GM12878 (cell line): Measurements from ENCODE around the gene FFAR1.

Experiments
- CBX5 ChIP-seq: sonication (generic); IDR thresholded peaks from 2 replicates; pipeline ENCODE4 v1.6.1; 2016; ENCODE audit warnings: low read depth, moderate library complexity, mild to moderate bottlenecking, inconsistent platforms
- CTCF ChIP-seq, 3 experiments: IDR thresholded peaks in 2 of 3; conservative IDR thresholded peaks in 1 of 3; 2 replicates each; pipeline ENCODE4 v1.5.1; 2011; ENCODE audit warnings: low read depth in 3 of 3, low read length in 3 of 3, mild to moderate bottlenecking in 3 of 3, control low read depth in 2 of 3, moderate library complexity in 2 of 3, inconsistent platforms in 1 of 3, mixed read lengths in 1 of 3; ENCODE audit not compliant: control insufficient read depth in 2 of 3, insufficient read depth in 1 of 3; ENCODE audit errors: extremely low read depth in 1 of 3
- E2F4 ChIP-seq: IDR thresholded peaks from 2 replicates; pipeline ENCODE4 v1.6.1; 2012; ENCODE audit warnings: low read depth, low read length, improper control_type of control experiment
- FOXM1 ChIP-seq: IDR thresholded peaks from 2 replicates; pipeline ENCODE4 v1.6.1; 2012; ENCODE audit warnings: low read depth, mild to moderate bottlenecking, inconsistent platforms, low read length, moderate library complexity
- PBX3 ChIP-seq: IDR thresholded peaks from 2 replicates; pipeline ENCODE4 v1.6.1; 2011; ENCODE audit warnings: mild to moderate bottlenecking, low read depth, low read length, moderate library complexity; ENCODE audit not compliant: insufficient replicate concordance
- POLR2A ChIP-seq: IDR thresholded peaks from 2 replicates; pipeline ENCODE4 v1.6.1; 2011; ENCODE audit warnings: low read depth, mild to moderate bottlenecking, low read length
- SP1 ChIP-seq: IDR thresholded peaks from one replicate; pipeline ENCODE4 v1.6.1; 2011; ENCODE audit warnings: low read depth, low read length
- TARDBP ChIP-seq: IDR thresholded peaks from 2 replicates; pipeline ENCODE4 v1.6.1; 2016; ENCODE audit warnings: borderline replicate concordance

- TF ChIP-seq PBX3 (no peak), POLR2A (no peak), CTCF (IDR thresholded peaks at IDR 0.05 in 2 of 3, conservative IDR thresholded peaks at IDR 0.05 in 1 of 3; ENCODE audit: control insufficient read depth in 2 of 3, extremely low read depth in 1 of 3, insufficient read depth in 1 of 3, low read depth in 3 of 3, low read length in 3 of 3) (no peak), FOXM1 (no peak), E2F4 (no peak), SP1 (no peak), CBX5 (no peak), TARDBP (no peak)
These were observed 7.3 kb upstream of the FFAR1 start for GRCh38 chr19:35340431-35340830.
